Endodermal cell (in vitro differentiated cells): ENCODE results near the gene ELFN1. TPM values are rescaled to one million over a fixed set of nuclear protein-coding genes. Genes with fewer than 3 reads are reported as not detected.

Experiments
- DNase-seq: peaks from one replicate; pipeline ENCODE4 v3.0.0-alpha.2; 2017
- H3K27ac ChIP-seq: 2 replicates; pipeline ENCODE4 v1.5.1; 2013; ENCODE audit warnings: mild to moderate bottlenecking, low read depth, low read length, moderate library complexity
- H3K27me3 ChIP-seq: 2 replicates; pipeline ENCODE4 v1.6.1; 2013; ENCODE audit warnings: mild to moderate bottlenecking, low read length, moderate library complexity; ENCODE audit not compliant: insufficient read depth, control insufficient read depth, poor library complexity, severe bottlenecking
- H3K36me3 ChIP-seq: 2 replicates; pipeline ENCODE4 v1.7.0; 2013; ENCODE audit warnings: mild to moderate bottlenecking, low read length, moderate library complexity; ENCODE audit not compliant: control insufficient read depth, insufficient read depth
- H3K4me1 ChIP-seq: one replicate; pipeline ENCODE4 v1.7.0; 2013; ENCODE audit warnings: low read length; ENCODE audit not compliant: control insufficient read depth, insufficient read depth
- H3K4me3 ChIP-seq: 2 replicates; pipeline ENCODE4 v1.5.1; 2013; ENCODE audit warnings: mild to moderate bottlenecking, low read length, moderate library complexity
- H3K9ac ChIP-seq: 2 replicates; pipeline ENCODE4 v1.6.1; 2013; ENCODE audit warnings: mild to moderate bottlenecking, low read length, moderate library complexity; ENCODE audit not compliant: poor library complexity, severe bottlenecking; ENCODE audit errors: extremely low read depth
- H3K9me3 ChIP-seq: 2 replicates; pipeline ENCODE4 v1.6.1; 2013; ENCODE audit warnings: mild to moderate bottlenecking, low read length, moderate library complexity; ENCODE audit not compliant: control insufficient read depth
- H3K27ac Mint-ChIP-seq: 2 replicates; pipeline ENCODE4 v1.8.0; 2020; ENCODE audit warnings: mixed read lengths
- H3K27me3 Mint-ChIP-seq: 2 replicates; pipeline ENCODE4 v1.8.0; 2021; ENCODE audit warnings: mild to moderate bottlenecking, mixed read lengths; ENCODE audit not compliant: insufficient read depth
- H3K36me3 Mint-ChIP-seq: 2 replicates; pipeline ENCODE4 v1.8.0; 2020; ENCODE audit warnings: low read depth, mixed read lengths
- H3K4me1 Mint-ChIP-seq: 2 replicates; pipeline ENCODE4 v1.8.0; 2020; ENCODE audit warnings: mixed read lengths
- H3K4me3 Mint-ChIP-seq: 2 replicates; pipeline ENCODE4 v1.8.0; 2020; ENCODE audit warnings: mild to moderate bottlenecking, moderate library complexity, mixed read lengths
- H3K9me3 Mint-ChIP-seq: 2 replicates; pipeline ENCODE4 v1.8.0; 2020; ENCODE audit warnings: mild to moderate bottlenecking, mixed read lengths
- CTCF ChIP-seq: fragments of 200-600 bp; sonication (generic); conservative IDR thresholded peaks from 2 replicates; pipeline ENCODE4 v1.5.0; 2021; ENCODE audit warnings: antibody characterized with exemption, mild to moderate bottlenecking
- WGBS, 2 experiments: methylation state at CpG; one replicate each; pipeline versions ENCODE4 v1.1.5 to v1.1.7; 2013; ENCODE audit warnings: missing lambda C conversion rate in 2 of 2, mixed read lengths in 1 of 2; ENCODE audit not compliant: insufficient coverage in 1 of 2, insufficient read length in 1 of 2; 5-methylcytosine and 5-hydroxymethylcytosine counted together
- total RNA-seq, 2 donors: library from RNA; stranded (reverse); fragmentation: NEBNext Ultra II Directional in 1 of 2; extraction: Animal tissue kit (Norgen Biotek cat#: 25700) in 1 of 2; gene quantifications; 2 replicates in 1 of 2; 3 replicates in 1 of 2; pipeline ENCODE4 v1.2.1, GENCODE V29; 2021

Gene ELFN1
- total RNA-seq, 2 donors from 2014 or later, result 2.1 to 5.0 TPM

GRCh38 chr7:1649751-1650326 lies 20.2 kb upstream of the ELFN1 start:
- Histone ChIP-seq H3K36me3 (no peaks in the 10 kb centered on the region), H3K4me3 (no peak overlapping the region), H3K27me3 (no peaks in the 10 kb centered on the region), H3K9ac (no peak overlapping the region), H3K27ac (no peak overlapping the region), H3K4me1 (no peaks in the 10 kb centered on the region), H3K9me3 (no peaks in the 10 kb centered on the region)
- no peak for DNase-seq
- Mint-ChIP-seq H3K27me3 (no peaks in the 10 kb centered on the region), H3K36me3 (no peaks in the 10 kb centered on the region), H3K4me1 (no peaks in the 10 kb centered on the region), H3K27ac (no peak overlapping the region), H3K4me3 (no peak overlapping the region), H3K9me3 (no peaks in the 10 kb centered on the region)
- WGBS, 2 experiments, result 92 to 96% methylated on average over 9 of the region's 9 CpGs
- no peak for TF ChIP-seq CTCF

GRCh38 chr7:1650363-1651030 lies 19.6 kb upstream of the ELFN1 start:
- H3K9ac ChIP-seq, result no peak overlapping the region
- peak; percentile 41 for TF ChIP-seq CTCF
- no peaks in the 10 kb centered on the region for H3K27me3 ChIP-seq
- no peak overlapping the region for H3K27ac ChIP-seq
- H3K36me3 ChIP-seq, result no peaks in the 10 kb centered on the region
- Mint-ChIP-seq H3K4me1 (no peaks in the 10 kb centered on the region), H3K27ac (no peak overlapping the region), H3K27me3 (no peaks in the 10 kb centered on the region), H3K9me3 (no peaks in the 10 kb centered on the region), H3K36me3 (no peaks in the 10 kb centered on the region), H3K4me3 (no peak overlapping the region)
- no peaks in the 10 kb centered on the region for H3K9me3 ChIP-seq
- H3K4me3 ChIP-seq, result no peak overlapping the region
- no peak for DNase-seq
- no peaks in the 10 kb centered on the region for H3K4me1 ChIP-seq
- 91 to 92% methylated on average over 17 to 23 of the region's 23 CpGs for WGBS, 2 experiments

GRCh38 chr7:1651031-1651446 lies 19.0 kb upstream of the ELFN1 start:
- peaks cover under 1% of the 10 kb centered on the region for H3K27me3 Mint-ChIP-seq
- H3K9ac ChIP-seq, result no peak overlapping the region
- H3K9me3 Mint-ChIP-seq, result no peaks in the 10 kb centered on the region
- no peak overlapping the region for H3K27ac ChIP-seq
- no peaks in the 10 kb centered on the region for H3K4me1 ChIP-seq
- H3K9me3 ChIP-seq, result no peaks in the 10 kb centered on the region
- H3K36me3 ChIP-seq, result no peaks in the 10 kb centered on the region
- H3K27me3 ChIP-seq, result no peaks in the 10 kb centered on the region
- H3K27ac Mint-ChIP-seq, result no peak overlapping the region
- no peak overlapping the region for H3K4me3 ChIP-seq
- 89 to 94% methylated on average over 6 to 13 of the region's 13 CpGs for WGBS, 2 experiments
- H3K4me1 Mint-ChIP-seq, result no peaks in the 10 kb centered on the region
- DNase-seq, result no peak
- TF ChIP-seq CTCF, result no peak
- H3K4me3 Mint-ChIP-seq, result no peak overlapping the region
- no peaks in the 10 kb centered on the region for H3K36me3 Mint-ChIP-seq
